HG02884 (cell line): ENCODE measurements around the gene PKNOX1.
"Not testable (repeated sequence)": the region's sequence is repeated elsewhere in the genome, so short reads cannot be mapped to it uniquely, and the experiment has no call there.

Experiments
- ATAC-seq: cut with Tn5 transposase; IDR thresholded peaks from one replicate; pipeline ENCODE4 v1.9.1; 2021; ENCODE audit warnings: mild to moderate bottlenecking, moderate library complexity; ENCODE audit not compliant: unreplicated experiment

Gene PKNOX1

GRCh38 chr21:43045165-43045875, 71.0 kb downstream of the PKNOX1 start:
- not testable (repeated sequence) for ATAC-seq

- ATAC-seq = not testable (repeated sequence)
Observed at GRCh38 chr21:43045876-43046821, 71.8 kb downstream of the PKNOX1 start.

- not testable (repeated sequence) for ATAC-seq
Observed at GRCh38 chr21:43053112-43053511, 78.8 kb downstream of the PKNOX1 start.

- not testable (repeated sequence) for ATAC-seq
Observed at GRCh38 chr21:43062955-43063664, 88.7 kb downstream of the PKNOX1 start.

GRCh38 chr21:43064265-43064917, 90.0 kb downstream of the PKNOX1 start:
- ATAC-seq = not testable (repeated sequence)

GRCh38 chr21:43065991-43066390, 91.6 kb downstream of the PKNOX1 start:
- not testable (repeated sequence) for ATAC-seq

- not testable (repeated sequence) for ATAC-seq
Observed at GRCh38 chr21:43066690-43067089, 92.3 kb downstream of the PKNOX1 start.

GRCh38 chr21:43068065-43068464, 93.7 kb downstream of the PKNOX1 start:
- ATAC-seq = not testable (repeated sequence)

GRCh38 chr21:43069682-43070081, 95.3 kb downstream of the PKNOX1 start:
- not testable (repeated sequence) for ATAC-seq

- not testable (repeated sequence) for ATAC-seq
Observed at GRCh38 chr21:43072742-43073141, 98.4 kb downstream of the PKNOX1 start.

- not testable (repeated sequence) for ATAC-seq
Observed at GRCh38 chr21:43074401-43075169, 100.2 kb downstream of the PKNOX1 start.

GRCh38 chr21:43075170-43076022, 101.0 kb downstream of the PKNOX1 start, which contains the start of gene CBS:
TSS of gene CBS (minus strand) at chr21:43075835. CDS start at chr21:43072193, 3,642 bp downstream.
- not testable (repeated sequence) for ATAC-seq

GRCh38 chr21:43076023-43076637, 101.8 kb downstream of the PKNOX1 start:
- ATAC-seq = not testable (repeated sequence)

- ATAC-seq = not testable (repeated sequence)
Observed at GRCh38 chr21:43076643-43077042, 102.3 kb downstream of the PKNOX1 start.

GRCh38 chr21:43082587-43083300, 108.4 kb downstream of the PKNOX1 start:
- not testable (repeated sequence) for ATAC-seq
